ENCODE results near the gene FNDC1.

The FNDC1 gene

GRCh38 chr6:159212525-159213280 is 43.5 kb downstream of the FNDC1 start:
- DNase-seq (ENCODE audit: low spot score) = no peak

DNA sequence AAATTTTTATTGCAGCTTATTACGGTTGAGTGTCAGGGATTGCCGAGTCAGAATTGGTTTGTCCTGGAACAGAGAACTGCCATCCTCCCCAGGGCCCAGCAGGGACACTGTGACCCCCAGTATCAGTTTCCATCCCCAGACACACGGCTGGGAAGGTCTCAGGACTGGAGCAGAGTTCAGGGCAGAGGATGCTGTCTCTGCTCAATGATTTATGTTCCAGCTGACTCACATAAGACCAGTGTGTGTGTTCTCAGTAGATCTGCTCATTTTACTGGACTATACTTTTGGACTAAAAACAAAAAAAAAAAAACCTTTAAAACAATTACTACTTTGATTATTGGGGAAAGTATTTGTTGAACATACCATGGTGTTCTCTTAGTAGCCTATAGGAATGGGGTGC is 44.2 kb downstream of the FNDC1 start:
- DNase-seq (ENCODE audit: low spot score) = no peak

- no peak for DNase-seq (ENCODE audit: low spot score)
These were observed 45.1 kb downstream of the FNDC1 start for GRCh38 chr6:159214281-159214680.

DNA sequence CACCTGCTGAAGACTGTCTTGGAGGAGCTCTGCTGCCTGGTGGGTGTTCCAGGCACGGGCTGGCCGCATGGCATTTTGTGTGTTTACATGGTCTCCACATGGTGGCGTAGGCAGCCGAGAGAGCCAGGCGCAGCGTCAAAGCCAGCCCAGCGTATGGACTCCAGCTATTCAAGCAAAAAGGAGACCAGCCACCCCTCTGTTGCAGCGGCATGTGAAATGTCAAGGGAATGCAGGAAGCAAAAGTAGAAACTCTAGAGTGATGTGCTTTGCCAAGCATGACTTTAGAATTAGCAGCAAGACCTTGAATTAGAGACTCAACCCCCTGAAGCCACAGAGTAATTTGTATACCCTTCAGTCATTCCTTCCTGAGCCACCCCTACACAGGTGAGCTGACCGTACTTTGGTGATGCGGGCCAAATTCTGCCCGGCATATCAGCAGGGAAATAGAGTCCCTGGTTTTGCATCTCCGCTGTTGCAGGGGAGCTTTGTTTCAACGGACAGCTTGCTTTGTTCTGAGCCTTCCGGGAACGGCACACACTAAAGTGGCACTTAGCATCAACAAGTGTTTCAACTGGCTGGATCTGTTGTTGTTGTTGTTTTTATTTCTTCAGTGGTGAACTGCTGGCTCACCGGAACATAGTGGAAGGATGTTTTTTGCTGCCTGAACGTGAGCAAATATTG is 48.5 kb downstream of the FNDC1 start:
- no peak for DNase-seq (ENCODE audit: low spot score)

DNA sequence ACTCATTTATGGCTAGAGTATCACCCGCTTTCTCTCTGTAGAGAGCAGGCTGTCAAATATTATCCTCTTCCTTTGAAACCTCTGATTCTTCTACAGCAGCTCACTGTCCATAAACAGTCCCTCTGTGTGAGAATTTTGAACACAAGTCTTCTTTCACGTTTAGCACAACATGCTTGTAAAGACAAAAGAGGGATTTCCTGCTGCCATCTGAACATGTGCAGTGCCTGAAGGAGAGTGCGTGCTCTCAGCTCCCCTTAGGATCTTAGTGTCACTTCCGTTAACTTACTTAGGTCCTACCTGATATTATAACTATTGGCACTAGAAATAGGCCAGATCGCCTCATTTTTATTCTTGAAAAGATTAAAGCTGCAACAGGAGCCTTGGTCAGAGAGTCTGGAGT is 50.9 kb downstream of the FNDC1 start:
- DNase-seq (ENCODE audit: low spot score) = no peak

DNA sequence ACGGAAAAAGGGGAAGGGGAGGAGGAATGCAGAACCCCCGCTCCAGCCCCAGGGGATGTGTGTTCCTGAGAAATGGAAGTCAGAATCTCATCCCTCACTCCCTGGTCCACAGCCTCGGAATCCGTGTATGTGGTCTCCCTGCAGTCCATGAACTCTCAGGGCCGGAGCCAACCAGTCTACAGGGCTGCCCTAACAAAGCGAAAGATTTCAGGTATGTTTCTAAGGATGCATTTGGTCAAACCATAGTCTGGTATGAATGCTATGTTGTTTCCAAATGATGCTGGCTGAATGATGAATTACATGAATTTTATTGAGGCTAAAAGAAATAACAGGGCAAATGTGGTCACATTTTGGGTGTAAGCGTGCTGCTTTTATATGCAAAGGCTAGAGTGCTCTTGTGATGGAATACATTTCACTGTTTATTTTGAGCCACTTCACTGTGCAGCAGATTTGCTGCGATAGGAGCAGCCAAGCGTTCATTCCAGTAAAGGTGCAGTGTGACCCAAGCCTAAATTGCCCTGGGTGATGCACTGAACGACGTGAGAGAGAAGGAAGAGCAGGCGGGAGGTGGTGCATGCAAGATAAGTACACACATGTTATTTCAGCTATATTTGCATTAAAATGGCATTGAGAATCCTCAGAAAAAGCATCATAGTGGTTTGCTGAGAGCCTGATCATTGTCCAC is 52.4 kb downstream of the FNDC1 start:
- no peak for DNase-seq (ENCODE audit: low spot score)

DNA sequence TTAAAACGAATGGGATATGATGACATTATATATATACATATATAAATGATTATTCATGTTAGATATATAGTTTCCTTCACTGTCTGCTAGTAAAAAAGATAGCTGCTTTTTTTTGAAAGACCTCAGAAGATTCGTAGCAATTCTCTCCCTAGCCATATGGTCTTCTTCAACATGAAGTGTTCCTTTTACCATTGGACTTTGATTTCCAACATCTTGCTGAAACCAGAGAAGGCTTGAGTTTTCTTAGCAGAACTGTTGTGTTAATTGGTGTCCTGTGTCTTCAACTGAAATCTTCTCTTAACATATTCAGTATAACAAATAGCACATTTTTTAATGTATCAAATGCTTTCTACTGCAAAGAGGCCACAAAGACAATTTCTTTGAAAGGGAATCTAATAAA is 55.3 kb downstream of the FNDC1 start:
- DNase-seq (ENCODE audit: low spot score) = no peak

- DNase-seq (ENCODE audit: low spot score) = no peak
These were observed 60.5 kb downstream of the FNDC1 start for GRCh38 chr6:159229651-159230051.

GRCh38 chr6:159232106-159232645 is 63.0 kb downstream of the FNDC1 start:
- DNase-seq (ENCODE audit: low spot score) = no peak

DNA sequence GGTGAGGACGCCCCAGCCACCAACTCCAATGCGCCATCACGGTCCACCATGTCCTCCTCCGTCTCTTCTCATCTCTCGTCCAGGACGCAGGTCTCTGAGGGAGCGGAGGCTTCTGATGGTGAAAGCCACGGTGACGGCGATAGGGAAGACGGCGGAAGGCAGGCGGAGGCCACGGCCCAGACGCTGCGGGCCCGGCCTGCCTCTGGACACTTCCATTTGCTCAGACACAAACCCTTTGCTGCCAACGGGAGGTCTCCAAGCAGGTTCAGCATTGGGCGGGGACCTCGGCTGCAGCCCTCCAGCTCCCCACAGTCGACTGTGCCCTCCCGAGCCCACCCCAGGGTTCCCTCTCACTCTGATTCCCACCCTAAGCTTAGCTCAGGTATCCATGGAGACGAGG is 63.6 kb downstream of the FNDC1 start:
- DNase-seq (ENCODE audit: low spot score) = no peak

DNA sequence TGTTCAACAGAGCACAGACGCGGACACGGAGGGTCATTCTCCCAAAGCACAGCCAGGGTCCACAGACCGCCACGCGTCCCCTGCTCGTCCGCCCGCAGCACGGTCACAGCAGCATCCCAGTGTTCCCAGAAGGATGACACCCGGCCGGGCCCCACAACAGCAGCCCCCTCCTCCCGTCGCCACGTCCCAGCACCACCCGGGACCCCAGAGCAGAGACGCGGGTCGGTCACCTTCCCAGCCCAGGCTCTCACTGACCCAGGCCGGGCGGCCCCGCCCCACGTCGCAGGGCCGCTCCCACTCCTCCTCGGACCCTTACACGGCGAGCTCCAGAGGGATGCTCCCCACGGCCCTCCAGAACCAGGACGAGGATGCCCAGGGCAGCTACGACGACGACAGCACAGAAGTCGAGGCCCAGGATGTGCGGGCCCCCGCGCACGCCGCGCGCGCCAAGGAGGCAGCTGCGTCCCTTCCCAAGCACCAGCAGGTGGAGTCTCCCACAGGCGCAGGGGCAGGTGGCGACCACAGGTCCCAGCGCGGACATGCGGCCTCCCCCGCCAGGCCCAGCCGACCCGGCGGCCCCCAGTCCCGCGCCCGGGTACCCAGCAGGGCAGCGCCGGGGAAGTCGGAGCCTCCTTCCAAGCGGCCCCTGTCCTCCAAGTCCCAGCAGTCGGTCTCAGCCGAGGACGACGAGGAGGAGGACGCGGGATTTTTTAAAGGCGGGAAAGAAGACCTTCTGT is 64.3 kb downstream of the FNDC1 start:
- no peak for DNase-seq (ENCODE audit: low spot score)

- no peak for DNase-seq (ENCODE audit: low spot score)
These were observed 64.9 kb downstream of the FNDC1 start for GRCh38 chr6:159234102-159234553.

DNA sequence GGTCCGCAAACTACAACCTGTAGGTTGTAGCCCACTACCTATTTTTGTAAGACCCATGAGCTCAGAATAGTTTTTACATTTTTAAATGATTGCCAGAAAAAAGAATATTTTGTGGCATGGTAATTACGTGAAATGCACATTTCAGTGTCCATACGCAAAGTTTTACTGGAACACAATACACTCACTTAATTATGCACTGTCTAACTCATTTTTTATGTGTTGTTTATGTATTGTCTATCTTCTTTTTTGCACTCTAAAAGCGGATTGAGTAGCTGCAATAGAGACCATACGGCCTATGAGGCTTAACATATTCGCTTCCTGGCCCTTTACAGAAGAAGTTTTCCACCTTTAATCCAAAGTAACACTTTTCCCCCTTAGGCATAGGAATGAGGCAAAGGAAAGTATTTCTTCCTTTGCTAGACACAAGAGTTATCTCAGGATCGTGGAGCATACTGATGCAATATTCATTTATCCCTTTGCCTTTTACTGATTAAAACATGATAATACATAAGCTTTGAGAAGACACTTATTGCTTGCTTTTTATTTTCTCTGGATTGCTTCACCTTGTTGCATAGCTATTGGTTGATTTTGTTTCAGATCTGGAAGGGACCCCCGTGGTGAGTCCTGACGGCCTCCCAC is 69.8 kb downstream of the FNDC1 start:
- DNase-seq (ENCODE audit: low spot score) = no peak

- DNase-seq (ENCODE audit: low spot score) = no peak
These were observed 79.9 kb downstream of the FNDC1 start for GRCh38 chr6:159249128-159249527.

GRCh38 chr6:159249752-159250151 is 80.6 kb downstream of the FNDC1 start:
- DNase-seq (ENCODE audit: low spot score) = no peak

DNA sequence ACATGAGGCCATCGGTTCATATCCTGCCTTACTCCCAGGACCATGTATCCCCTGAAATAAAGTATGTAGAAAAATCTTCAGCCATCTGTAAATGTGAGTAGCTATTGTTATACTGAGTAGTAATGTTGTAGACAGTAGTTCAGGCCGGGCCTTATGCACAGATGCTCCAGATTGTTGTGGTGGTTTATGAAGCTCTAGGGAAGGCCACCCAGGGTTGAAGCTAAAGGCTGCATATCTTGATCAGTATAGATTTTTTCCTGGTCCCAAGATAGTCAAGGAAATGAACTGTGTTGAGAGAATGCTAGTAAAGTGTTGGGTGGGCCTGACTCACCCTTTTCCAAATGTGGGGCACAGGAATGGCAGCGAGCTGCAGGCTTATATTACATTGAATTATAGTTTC is 81.4 kb downstream of the FNDC1 start:
- no peak for DNase-seq (ENCODE audit: low spot score)

DNA sequence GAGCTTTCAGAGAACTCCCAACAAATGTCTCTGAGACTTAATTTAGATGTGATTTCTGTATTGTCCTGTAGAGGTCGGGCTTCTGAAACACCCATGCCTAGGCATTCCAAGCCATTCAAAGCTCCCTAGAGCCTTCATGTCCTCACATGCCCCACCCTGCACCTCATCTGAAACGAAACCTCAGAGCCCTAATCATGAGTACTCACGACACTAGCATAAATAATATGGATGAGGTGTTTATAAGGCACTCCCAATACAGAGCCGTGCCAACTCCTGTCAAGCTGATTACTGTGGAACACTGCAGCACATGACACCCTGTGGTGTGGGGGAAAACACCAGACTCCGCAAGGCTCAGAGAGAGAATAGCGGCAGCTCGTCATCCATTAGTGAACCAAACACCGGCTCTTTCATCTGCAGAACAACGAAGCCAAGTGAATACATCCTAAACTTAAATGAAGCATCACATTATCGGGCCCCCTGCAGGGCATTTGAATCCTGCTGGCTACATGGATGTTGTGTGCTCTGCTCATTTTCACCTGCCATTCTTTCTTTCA is 83.8 kb downstream of the FNDC1 start:
- no peak for DNase-seq (ENCODE audit: low spot score)

GRCh38 chr6:159254186-159254585 is 85.0 kb downstream of the FNDC1 start:
- no peak for DNase-seq (ENCODE audit: low spot score)

DNA sequence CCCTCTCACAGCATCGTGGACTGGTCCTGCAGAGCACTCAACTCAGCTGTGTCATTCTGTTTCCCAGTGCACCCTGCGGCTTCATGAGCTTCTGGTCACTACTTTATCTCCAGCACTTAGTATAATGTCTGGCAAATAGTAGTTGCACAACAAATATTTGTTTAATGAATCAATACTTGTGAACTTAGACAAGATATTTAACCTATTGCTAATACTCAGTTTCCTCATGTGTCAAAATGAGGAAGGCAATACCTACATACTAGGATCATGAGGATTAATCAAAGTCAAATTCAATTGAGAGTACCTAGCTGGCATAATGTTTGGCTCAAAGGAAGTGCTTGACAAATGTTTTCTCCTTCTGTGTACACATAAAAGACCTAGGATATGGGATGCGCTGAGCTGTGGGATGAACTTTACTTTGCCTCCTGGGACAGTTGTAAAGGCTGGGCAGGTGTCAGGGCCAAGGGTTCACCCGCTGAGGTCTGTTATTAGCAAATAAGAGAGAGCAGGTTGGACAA is 86.3 kb downstream of the FNDC1 start:
- DNase-seq (ENCODE audit: low spot score) = no peak

DNA sequence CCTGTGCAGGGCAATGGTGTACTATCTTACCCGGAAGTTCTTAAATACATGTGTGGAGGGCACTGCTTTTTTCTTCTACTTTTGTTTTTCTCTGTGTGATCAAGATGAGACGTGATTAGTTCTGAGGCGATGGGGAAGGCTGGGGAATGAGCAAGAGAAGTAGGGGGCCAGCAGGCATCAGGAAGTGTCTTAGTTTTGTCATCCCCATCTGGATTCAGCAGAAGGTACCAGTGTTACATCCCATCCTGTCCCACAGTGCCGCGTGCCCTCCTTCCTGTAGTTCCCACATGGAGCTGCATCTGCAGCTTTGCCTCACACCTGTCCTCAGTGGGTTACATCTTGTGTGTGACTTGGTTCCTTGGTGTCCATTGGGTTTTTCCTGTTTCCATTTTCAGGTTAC is 86.9 kb downstream of the FNDC1 start:
- no peak for DNase-seq (ENCODE audit: low spot score)

- DNase-seq (ENCODE audit: low spot score) = no peak
These were observed 88.6 kb downstream of the FNDC1 start for GRCh38 chr6:159257846-159258245.

All from left forelimb (tissue), 1 donor.